ENCODE measurements around the gene CFAP46. TPM values are rescaled to one million over a fixed set of nuclear protein-coding genes. Genes with fewer than 3 reads are reported as not detected.

Gene CFAP46
- total and polyA plus RNA-seq, 2 of the 8 experiments (the other 6 are each of a cell fraction or from before 2014, with no cell fraction given): 2.6 to 4.8 TPM

DNA sequence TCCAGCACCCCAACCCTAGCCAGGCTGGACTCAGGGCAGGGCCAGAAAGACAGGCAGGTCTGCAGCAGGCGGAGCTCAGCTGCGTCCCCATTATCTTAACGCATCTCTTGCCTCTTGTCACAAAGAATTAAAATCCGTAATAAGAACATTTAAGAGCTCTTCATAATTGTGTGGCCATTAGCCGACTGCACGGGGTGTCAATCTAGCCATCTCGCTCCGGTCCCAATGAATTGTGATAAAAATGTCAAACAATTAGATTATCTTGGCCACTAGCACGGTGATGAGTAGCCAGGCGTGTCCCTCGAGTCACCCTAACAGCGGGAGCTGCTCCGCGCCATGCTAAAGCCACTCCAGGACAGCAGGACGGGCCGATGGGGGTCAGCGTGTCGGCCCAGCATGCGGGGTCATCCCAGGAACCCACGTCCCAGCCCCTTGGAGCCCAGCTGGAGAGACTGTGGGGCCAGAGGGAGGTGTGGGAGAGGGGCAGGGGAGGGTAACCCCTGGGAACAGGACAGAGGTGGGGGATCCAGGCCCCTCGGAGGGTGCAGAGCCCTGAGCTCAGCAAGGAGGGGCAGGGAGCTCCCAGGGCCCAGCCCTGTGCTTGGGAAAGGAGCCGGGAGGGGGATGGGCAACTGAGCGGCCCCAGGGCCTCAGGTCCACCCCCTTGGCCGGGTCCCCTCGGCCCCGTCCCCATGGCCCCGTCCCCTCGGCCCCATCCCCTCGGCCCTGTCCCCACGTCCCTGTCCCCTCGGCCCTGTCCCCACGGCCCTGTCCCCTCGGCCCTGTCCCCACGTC lies 138.8 kb downstream of the CFAP46 start (continued):
- TF ChIP-seq BRCA1 (IDR thresholded peaks at IDR 0.05; ENCODE audit: low read depth, low read length) (no peak), JUND (IDR thresholded peaks at IDR 0.05; ENCODE audit: low read length) (no peak)
